Hepatocyte (in vitro differentiated cells): ENCODE results near the gene SSTR4.

Experiments used
- EZH2 ChIP-seq: fragments of 200-600 bp; sonication (generic); IDR thresholded peaks from 2 replicates; pipeline ENCODE4 v1.6.1; 2016; ENCODE audit warnings: antibody characterized with exemption, mild to moderate bottlenecking, borderline replicate concordance
- EZH2phosphoT487 ChIP-seq: fragments of 200-600 bp; sonication (generic); IDR thresholded peaks from one replicate; pipeline ENCODE4 v1.6.1; 2018; ENCODE audit warnings: antibody characterized with exemption, mild to moderate bottlenecking, low read depth, moderate library complexity; ENCODE audit not compliant: unreplicated experiment, severe bottlenecking
- TF ChIP-seq, protein P1 (sequence below): fragments of 200-600 bp; sonication (generic); IDR thresholded peaks from 2 replicates; pipeline ENCODE4 v1.5.1; 2016; ENCODE audit warnings: antibody characterized with exemption, mild to moderate bottlenecking; ENCODE audit not compliant: poor library complexity

DNA sequence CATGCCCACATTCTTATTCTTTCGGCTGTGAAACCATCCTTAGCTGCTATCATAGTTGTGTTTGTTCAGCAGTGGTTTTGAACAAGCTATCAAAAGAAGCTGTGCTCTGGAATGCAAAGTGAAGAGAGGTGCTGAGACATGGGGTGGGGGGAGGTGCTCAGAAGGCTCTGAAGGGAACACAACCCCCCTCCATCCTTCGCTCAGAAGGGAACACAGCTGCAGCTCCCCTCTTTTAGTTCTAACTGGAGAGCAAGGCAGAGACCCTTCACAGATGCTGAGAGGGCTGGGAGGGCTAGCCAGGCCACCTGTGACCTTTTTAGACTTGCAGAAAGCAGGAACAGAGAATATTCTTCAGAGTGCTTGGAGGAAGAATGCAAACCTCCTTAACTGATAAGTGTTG, 17.6 kb upstream of the SSTR4 start:
- TF ChIP-seq, protein P1, sequence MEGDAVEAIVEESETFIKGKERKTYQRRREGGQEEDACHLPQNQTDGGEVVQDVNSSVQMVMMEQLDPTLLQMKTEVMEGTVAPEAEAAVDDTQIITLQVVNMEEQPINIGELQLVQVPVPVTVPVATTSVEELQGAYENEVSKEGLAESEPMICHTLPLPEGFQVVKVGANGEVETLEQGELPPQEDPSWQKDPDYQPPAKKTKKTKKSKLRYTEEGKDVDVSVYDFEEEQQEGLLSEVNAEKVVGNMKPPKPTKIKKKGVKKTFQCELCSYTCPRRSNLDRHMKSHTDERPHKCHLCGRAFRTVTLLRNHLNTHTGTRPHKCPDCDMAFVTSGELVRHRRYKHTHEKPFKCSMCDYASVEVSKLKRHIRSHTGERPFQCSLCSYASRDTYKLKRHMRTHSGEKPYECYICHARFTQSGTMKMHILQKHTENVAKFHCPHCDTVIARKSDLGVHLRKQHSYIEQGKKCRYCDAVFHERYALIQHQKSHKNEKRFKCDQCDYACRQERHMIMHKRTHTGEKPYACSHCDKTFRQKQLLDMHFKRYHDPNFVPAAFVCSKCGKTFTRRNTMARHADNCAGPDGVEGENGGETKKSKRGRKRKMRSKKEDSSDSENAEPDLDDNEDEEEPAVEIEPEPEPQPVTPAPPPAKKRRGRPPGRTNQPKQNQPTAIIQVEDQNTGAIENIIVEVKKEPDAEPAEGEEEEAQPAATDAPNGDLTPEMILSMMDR = no peak
- no peak for TF ChIP-seq EZH2
- TF ChIP-seq EZH2phosphoT487 = no peak
